GM18858 (cell line): ENCODE results near the gene FH.

Experiments used
- ATAC-seq: cut with Tn5 transposase; IDR thresholded peaks from one replicate; pipeline ENCODE4 v1.9.1; 2021; ENCODE audit not compliant: unreplicated experiment

The FH gene

GRCh38 chr1:241519308-241520079, at the start of gene FH:
Gene FH, minus strand, starts transcription at chr1:241519755. Its CDS starts 33 bp downstream, at chr1:241519722.
- ATAC-seq = peak; percentile 92

GRCh38 chr1:241560849-241561187, 41.3 kb upstream of the FH start:
- no peak for ATAC-seq

- ATAC-seq = no peak
Observed at GRCh38 chr1:241560146-241560848, 40.7 kb upstream of the FH start.

- ATAC-seq = no peak
Observed at GRCh38 chr1:241557551-241558193, 38.1 kb upstream of the FH start.

- ATAC-seq = no peak
Observed at GRCh38 chr1:241557031-241557430, 37.5 kb upstream of the FH start.

- no peak for ATAC-seq
Observed at GRCh38 chr1:241555526-241555925, 36.0 kb upstream of the FH start.

- no peak for ATAC-seq
Observed at GRCh38 chr1:241553886-241554592, 34.5 kb upstream of the FH start.

GRCh38 chr1:241551759-241552638, 32.4 kb upstream of the FH start:
- ATAC-seq = peak; percentile 71

- no peak for ATAC-seq
Observed at GRCh38 chr1:241550318-241550717, 30.8 kb upstream of the FH start.

- ATAC-seq = no peak
Observed at GRCh38 chr1:241548008-241548407, 28.5 kb upstream of the FH start.

- no peak for ATAC-seq
Observed at GRCh38 chr1:241542199-241542907, 22.8 kb upstream of the FH start.

- ATAC-seq = no peak
Observed at GRCh38 chr1:241536969-241537368, 17.4 kb upstream of the FH start.

GRCh38 chr1:241536304-241536703, 16.7 kb upstream of the FH start:
- ATAC-seq = no peak

- ATAC-seq = peak; percentile 30
Observed at GRCh38 chr1:241533326-241534115, 14.0 kb upstream of the FH start.

- ATAC-seq = peak; percentile 46
Observed at GRCh38 chr1:241532864-241533263, 13.3 kb upstream of the FH start.

GRCh38 chr1:241532162-241532531, 12.6 kb upstream of the FH start, which contains the start of gene KMO:
Gene KMO, plus strand, starts transcription at chr1:241532378. Its CDS starts 67 bp downstream, at chr1:241532445.
- ATAC-seq = peak; percentile 22

GRCh38 chr1:241531195-241532161, 11.9 kb upstream of the FH start:
- ATAC-seq = peak; percentile 52

- no peak for ATAC-seq
Observed at GRCh38 chr1:241527146-241527545, 7.6 kb upstream of the FH start.
